ENCODE measurements around the gene KCNAB2.

KCNAB2 gene

GRCh38 chr1:6077506-6077905 lies 31.8 kb downstream of the KCNAB2 start:
- DNase-seq (ENCODE audit: low read depth in 4 of 4, low spot score in 1 of 4): no peak

- no peak for DNase-seq (ENCODE audit: low read depth in 4 of 4, low spot score in 1 of 4)
Measured at GRCh38 chr1:6077919-6078318, 32.2 kb downstream of the KCNAB2 start.

GRCh38 chr1:6080469-6080868 lies 34.8 kb downstream of the KCNAB2 start:
- no peak for DNase-seq (ENCODE audit: low read depth in 4 of 4, low spot score in 1 of 4)

- no peak for DNase-seq (ENCODE audit: low read depth in 4 of 4, low spot score in 1 of 4)
Measured at GRCh38 chr1:6081901-6082300, 36.2 kb downstream of the KCNAB2 start.

- DNase-seq (ENCODE audit: low read depth in 4 of 4, low spot score in 1 of 4): no peak
Measured at GRCh38 chr1:6082430-6082971, 36.8 kb downstream of the KCNAB2 start.

- no peak for DNase-seq (ENCODE audit: low read depth in 4 of 4, low spot score in 1 of 4)
Measured at GRCh38 chr1:6083385-6083784, 37.7 kb downstream of the KCNAB2 start.

GRCh38 chr1:6083801-6084446 lies 38.2 kb downstream of the KCNAB2 start:
- DNase-seq (ENCODE audit: low read depth in 4 of 4, low spot score in 1 of 4): no peak

- no peak for DNase-seq (ENCODE audit: low read depth in 4 of 4, low spot score in 1 of 4)
Measured at GRCh38 chr1:6084781-6085495, 39.2 kb downstream of the KCNAB2 start.

- no peak for DNase-seq (ENCODE audit: low read depth in 4 of 4, low spot score in 1 of 4)
Measured at GRCh38 chr1:6085666-6086065, 40.0 kb downstream of the KCNAB2 start.

GRCh38 chr1:6086358-6086757 lies 40.7 kb downstream of the KCNAB2 start:
- DNase-seq (ENCODE audit: low read depth in 4 of 4, low spot score in 1 of 4): no peak

GRCh38 chr1:6086762-6087376 lies 41.2 kb downstream of the KCNAB2 start:
- DNase-seq (ENCODE audit: low read depth in 4 of 4, low spot score in 1 of 4): no peak

- no peak for DNase-seq (ENCODE audit: low read depth in 4 of 4, low spot score in 1 of 4)
Measured at GRCh38 chr1:6087377-6087772, 41.7 kb downstream of the KCNAB2 start.

- DNase-seq (ENCODE audit: low read depth in 4 of 4, low spot score in 1 of 4): no peak
Measured at GRCh38 chr1:6087958-6088357, 42.3 kb downstream of the KCNAB2 start.

- no peak for DNase-seq (ENCODE audit: low read depth in 4 of 4, low spot score in 1 of 4)
Measured at GRCh38 chr1:6088956-6089355, 43.3 kb downstream of the KCNAB2 start.

- DNase-seq (ENCODE audit: low read depth in 4 of 4, low spot score in 1 of 4): no peak
Measured at GRCh38 chr1:6090288-6090687, 44.6 kb downstream of the KCNAB2 start.

GRCh38 chr1:6090996-6091822 lies 45.5 kb downstream of the KCNAB2 start:
- DNase-seq (ENCODE audit: low read depth in 4 of 4, low spot score in 1 of 4): no peak

- DNase-seq (ENCODE audit: low read depth in 4 of 4, low spot score in 1 of 4): no peak
Measured at GRCh38 chr1:6091823-6092109, 46.1 kb downstream of the KCNAB2 start.

GRCh38 chr1:6092211-6092610 lies 46.5 kb downstream of the KCNAB2 start:
- no peak for DNase-seq (ENCODE audit: low read depth in 4 of 4, low spot score in 1 of 4)

GRCh38 chr1:6093071-6093470 lies 47.4 kb downstream of the KCNAB2 start:
- no peak for DNase-seq (ENCODE audit: low read depth in 4 of 4, low spot score in 1 of 4)

GRCh38 chr1:6093611-6094010 lies 47.9 kb downstream of the KCNAB2 start:
- DNase-seq (ENCODE audit: low read depth in 4 of 4, low spot score in 1 of 4): no peak

GRCh38 chr1:6094246-6094645 lies 48.6 kb downstream of the KCNAB2 start:
- DNase-seq (ENCODE audit: low read depth in 4 of 4, low spot score in 1 of 4): no peak

Data from stimulated activated CD4-positive, alpha-beta T cell treated with anti-CD3 and anti-CD28 coated beads, Interleukin-1b, Interleukin-23, amount 100 ng/mL, for 24 hours (primary cell).